Glutamatergic neuron (in vitro differentiated cells): ENCODE data around the gene LMNTD1. TPM values are rescaled to one million over a fixed set of nuclear protein-coding genes. Genes with fewer than 3 reads are reported as not detected.

Experiments used
- DNase-seq: peaks from one replicate; pipeline ENCODE4 v3.0.0; 2022
- H3K27ac Mint-ChIP-seq: one replicate; pipeline ENCODE4 v1.8.0; 2020; ENCODE audit warnings: mild to moderate bottlenecking, mixed read lengths, inconsistent platforms; ENCODE audit not compliant: unreplicated experiment
- H3K27me3 Mint-ChIP-seq: one replicate; pipeline ENCODE4 v1.8.0; 2020; ENCODE audit warnings: mild to moderate bottlenecking, moderate library complexity, mixed read lengths, inconsistent platforms; ENCODE audit not compliant: unreplicated experiment
- H3K36me3 Mint-ChIP-seq: one replicate; pipeline ENCODE4 v1.8.0; 2020; ENCODE audit warnings: mild to moderate bottlenecking, mixed read lengths, inconsistent platforms; ENCODE audit not compliant: unreplicated experiment
- H3K4me1 Mint-ChIP-seq: one replicate; pipeline ENCODE4 v1.8.0; 2020; ENCODE audit warnings: mild to moderate bottlenecking, low read depth, mixed read lengths, inconsistent platforms; ENCODE audit not compliant: unreplicated experiment
- H3K4me3 Mint-ChIP-seq: one replicate; pipeline ENCODE4 v1.8.0; 2020; ENCODE audit warnings: mild to moderate bottlenecking, mixed read lengths, inconsistent platforms; ENCODE audit not compliant: unreplicated experiment
- H3K9me3 Mint-ChIP-seq: one replicate; pipeline ENCODE4 v1.8.0; 2020; ENCODE audit warnings: mild to moderate bottlenecking, moderate library complexity, mixed read lengths, inconsistent platforms; ENCODE audit not compliant: unreplicated experiment
- CTCF ChIP-seq: fragments of 200-600 bp; sonication (generic); IDR thresholded peaks from one replicate; pipeline ENCODE4 v1.5.0; 2021; ENCODE audit not compliant: partially characterized antibody, unreplicated experiment
- total RNA-seq: library from RNA; stranded (reverse); fragmentation: NEBNext Ultra II Directional; extraction: Animal tissue kit (Norgen Biotek cat#: 25700); gene quantifications from one replicate; pipeline ENCODE4 v1.2.1, GENCODE V29; 2021; ENCODE audit not compliant: unreplicated experiment

The LMNTD1 gene
- total RNA-seq, 1 donor from 2014 or later = 1.1 TPM

- H3K27ac Mint-ChIP-seq = no peak overlapping the region
- H3K36me3 Mint-ChIP-seq = no peaks in the 10 kb centered on the region
- TF ChIP-seq CTCF = no peak
- no peaks in the 10 kb centered on the region for H3K9me3 Mint-ChIP-seq
- DNase-seq = no peak
- H3K4me3 Mint-ChIP-seq = no peak overlapping the region
- H3K4me1 Mint-ChIP-seq = no peaks in the 10 kb centered on the region
- H3K27me3 Mint-ChIP-seq = no peaks in the 10 kb centered on the region
Measured at GRCh38 chr12:25546318-25546717, 6.8 kb downstream of the LMNTD1 start.

GRCh38 chr12:25533150-25533549 lies 19.9 kb downstream of the LMNTD1 start:
- no peak for DNase-seq
- no peaks in the 10 kb centered on the region for H3K27me3 Mint-ChIP-seq
- no peaks in the 10 kb centered on the region for H3K9me3 Mint-ChIP-seq
- no peaks in the 10 kb centered on the region for H3K4me1 Mint-ChIP-seq
- no peaks in the 10 kb centered on the region for H3K36me3 Mint-ChIP-seq
- H3K4me3 Mint-ChIP-seq = no peak overlapping the region
- H3K27ac Mint-ChIP-seq = no peak overlapping the region
- no peak for TF ChIP-seq CTCF

GRCh38 chr12:25531502-25532052 lies 21.5 kb downstream of the LMNTD1 start:
- no peak for DNase-seq
- H3K4me3 Mint-ChIP-seq = no peak overlapping the region
- TF ChIP-seq CTCF = no peak
- H3K9me3 Mint-ChIP-seq = no peaks in the 10 kb centered on the region
- no peaks in the 10 kb centered on the region for H3K4me1 Mint-ChIP-seq
- H3K27me3 Mint-ChIP-seq = no peaks in the 10 kb centered on the region
- H3K27ac Mint-ChIP-seq = no peak overlapping the region
- H3K36me3 Mint-ChIP-seq = no peaks in the 10 kb centered on the region

- no peak for DNase-seq
- Mint-ChIP-seq H3K4me1 (no peaks in the 10 kb centered on the region), H3K36me3 (no peaks in the 10 kb centered on the region), H3K9me3 (no peaks in the 10 kb centered on the region), H3K4me3 (no peak overlapping the region), H3K27me3 (no peaks in the 10 kb centered on the region), H3K27ac (no peak overlapping the region)
- TF ChIP-seq CTCF = no peak
Measured at GRCh38 chr12:25529738-25530137, 23.3 kb downstream of the LMNTD1 start.

- DNase-seq = no peak
- Mint-ChIP-seq H3K36me3 (no peaks in the 10 kb centered on the region), H3K27me3 (no peaks in the 10 kb centered on the region), H3K27ac (no peak overlapping the region), H3K4me1 (no peaks in the 10 kb centered on the region), H3K9me3 (peaks cover 1% of the 10 kb centered on the region), H3K4me3 (no peak overlapping the region)
- TF ChIP-seq CTCF = no peak
Measured at GRCh38 chr12:25526778-25527177, 26.3 kb downstream of the LMNTD1 start.
